KMS-11 (cell line): ENCODE data around the gene ABCD1.

ENCODE experiments used
- H2AFZ ChIP-seq: fragments of 200-600 bp; sonication (generic); 2 replicates; pipeline ENCODE4 v1.6.1; 2016; ENCODE audit warnings: antibody characterized with exemption, mixed run types, low read depth
- H3K27ac ChIP-seq: fragments of 200-600 bp; sonication (generic); 2 replicates; pipeline ENCODE4 v1.6.1; 2016; ENCODE audit warnings: mild to moderate bottlenecking, mixed run types
- H3K27me3 ChIP-seq: fragments of 200-600 bp; sonication (generic); 2 replicates; pipeline ENCODE4 v1.6.1; 2017; ENCODE audit warnings: mild to moderate bottlenecking, low read depth, mixed run types, moderate library complexity; ENCODE audit not compliant: insufficient read depth
- H3K36me3 ChIP-seq: fragments of 200-600 bp; sonication (generic); 2 replicates; pipeline ENCODE4 v1.6.1; 2017; ENCODE audit warnings: mild to moderate bottlenecking, mixed run types; ENCODE audit not compliant: insufficient read depth
- H3K4me1 ChIP-seq: fragments of 200-600 bp; sonication (generic); 2 replicates; pipeline ENCODE4 v1.6.1; 2016; ENCODE audit warnings: mild to moderate bottlenecking, low read depth, mixed run types; ENCODE audit not compliant: poor library complexity, severe bottlenecking
- H3K4me2 ChIP-seq: fragments of 200-600 bp; sonication (generic); 2 replicates; pipeline ENCODE4 v1.7.0; 2016; ENCODE audit warnings: mild to moderate bottlenecking, mixed run types
- H3K4me3 ChIP-seq: fragments of 200-600 bp; sonication (generic); IDR thresholded peaks from 2 replicates; pipeline ENCODE4 v1.6.1; 2017; ENCODE audit warnings: low read depth, low read length, mixed read lengths; ENCODE audit not compliant: insufficient read depth
- H3K79me2 ChIP-seq: fragments of 200-600 bp; sonication (generic); 2 replicates; pipeline ENCODE4 v1.6.1; 2016; ENCODE audit warnings: low read depth, mixed run types; ENCODE audit not compliant: insufficient read depth
- H3K9ac ChIP-seq: fragments of 200-600 bp; sonication (generic); 2 replicates; pipeline ENCODE4 v1.6.1; 2016; ENCODE audit warnings: mild to moderate bottlenecking, mixed run types
- H4K20me1 ChIP-seq: fragments of 200-600 bp; sonication (generic); 2 replicates; pipeline ENCODE4 v1.6.1; 2016; ENCODE audit warnings: mild to moderate bottlenecking, mixed run types; ENCODE audit not compliant: insufficient read depth
- TF ChIP-seq, protein P1 (sequence below): fragments of 200-600 bp; sonication (generic); conservative IDR thresholded peaks from 2 replicates; pipeline ENCODE4 v1.6.1; 2017; ENCODE audit warnings: low read depth, mild to moderate bottlenecking, antibody characterized with exemption, low read length, moderate library complexity, mixed read lengths

Gene ABCD1

DNA sequence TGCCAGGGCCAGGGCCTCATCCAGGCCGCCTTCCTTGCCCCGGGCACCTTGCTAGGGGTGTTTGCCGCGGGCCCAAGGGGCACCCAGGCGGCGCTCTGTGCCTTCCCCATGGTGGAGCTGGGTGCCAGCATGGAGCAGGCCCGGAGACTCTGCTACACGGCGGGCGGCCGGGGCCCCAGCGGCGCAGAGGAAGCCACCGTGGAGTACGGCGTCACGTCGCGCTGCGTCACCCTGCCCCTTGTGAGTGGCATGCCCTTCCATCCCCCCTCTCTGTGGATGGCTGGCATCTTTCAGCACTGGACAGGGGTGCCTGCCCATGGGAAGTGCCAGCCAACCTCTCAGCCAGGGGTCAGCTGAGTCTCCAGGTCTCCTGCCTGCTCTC, 43.0 kb downstream of the ABCD1 start:
- no peak overlapping the region for H3K27ac ChIP-seq
- no peaks in the 10 kb centered on the region; the same call in 1 of the 2 replicates for H3K27me3 ChIP-seq
- no peaks in the 10 kb centered on the region for H3K36me3 ChIP-seq
- no peak overlapping the region for H2AFZ ChIP-seq
- no peak overlapping the region for H3K9ac ChIP-seq
- no peaks in the 10 kb centered on the region for H4K20me1 ChIP-seq
- H3K4me2 ChIP-seq = no peak overlapping the region
- H3K4me3 ChIP-seq = no peak overlapping the region
- H3K79me2 ChIP-seq = no peaks in the 10 kb centered on the region
- TF ChIP-seq, protein P1, sequence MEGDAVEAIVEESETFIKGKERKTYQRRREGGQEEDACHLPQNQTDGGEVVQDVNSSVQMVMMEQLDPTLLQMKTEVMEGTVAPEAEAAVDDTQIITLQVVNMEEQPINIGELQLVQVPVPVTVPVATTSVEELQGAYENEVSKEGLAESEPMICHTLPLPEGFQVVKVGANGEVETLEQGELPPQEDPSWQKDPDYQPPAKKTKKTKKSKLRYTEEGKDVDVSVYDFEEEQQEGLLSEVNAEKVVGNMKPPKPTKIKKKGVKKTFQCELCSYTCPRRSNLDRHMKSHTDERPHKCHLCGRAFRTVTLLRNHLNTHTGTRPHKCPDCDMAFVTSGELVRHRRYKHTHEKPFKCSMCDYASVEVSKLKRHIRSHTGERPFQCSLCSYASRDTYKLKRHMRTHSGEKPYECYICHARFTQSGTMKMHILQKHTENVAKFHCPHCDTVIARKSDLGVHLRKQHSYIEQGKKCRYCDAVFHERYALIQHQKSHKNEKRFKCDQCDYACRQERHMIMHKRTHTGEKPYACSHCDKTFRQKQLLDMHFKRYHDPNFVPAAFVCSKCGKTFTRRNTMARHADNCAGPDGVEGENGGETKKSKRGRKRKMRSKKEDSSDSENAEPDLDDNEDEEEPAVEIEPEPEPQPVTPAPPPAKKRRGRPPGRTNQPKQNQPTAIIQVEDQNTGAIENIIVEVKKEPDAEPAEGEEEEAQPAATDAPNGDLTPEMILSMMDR = no peak
- H3K4me1 ChIP-seq = no peaks in the 10 kb centered on the region

DNA sequence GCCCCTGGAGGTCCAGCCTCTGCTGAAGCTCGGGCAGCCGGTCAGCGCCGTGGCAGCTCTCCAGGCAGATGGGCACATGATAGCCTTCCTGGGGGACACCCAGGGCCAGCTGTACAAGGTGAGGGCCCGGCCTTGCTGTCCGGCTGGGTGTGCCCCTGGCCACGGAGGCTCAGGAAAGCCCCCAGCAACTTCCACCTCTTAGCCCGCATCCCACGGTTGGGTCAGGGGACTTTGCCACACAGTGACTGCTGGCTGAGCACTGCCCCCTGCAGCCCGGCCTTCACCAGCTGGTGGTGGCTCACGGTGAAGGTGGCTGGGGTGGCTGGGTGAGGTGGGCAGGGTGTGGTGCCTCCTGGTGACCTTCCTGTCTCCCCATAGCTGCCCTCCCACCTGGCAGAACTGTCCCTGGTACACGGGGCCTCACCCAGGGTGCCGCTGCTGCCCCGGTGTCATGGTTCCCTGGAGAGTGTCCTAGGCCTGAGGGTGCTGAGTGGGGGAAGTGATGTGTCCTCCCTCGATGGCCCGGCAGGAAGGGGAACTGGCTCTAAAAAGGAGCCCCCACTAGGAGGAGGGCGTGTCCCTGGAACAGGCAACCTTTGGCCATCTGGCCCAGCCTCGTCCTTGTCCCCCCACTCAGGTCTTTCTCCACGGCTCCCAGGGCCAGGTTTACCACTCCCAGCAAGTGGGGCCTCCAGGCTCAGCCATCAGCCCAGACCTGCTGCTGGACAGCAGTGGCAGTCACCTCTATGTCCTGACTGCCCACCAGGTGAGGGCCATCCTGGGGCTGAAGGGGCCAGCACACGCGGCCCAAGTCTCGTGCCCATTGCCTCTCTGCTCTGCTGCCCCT, 43.9 kb downstream of the ABCD1 start:
- Histone ChIP-seq H3K27me3 (no peaks in the 10 kb centered on the region; the same call in 1 of the 2 replicates), H3K4me1 (no peaks in the 10 kb centered on the region), H3K4me2 (no peak overlapping the region), H2AFZ (no peak overlapping the region), H3K27ac (no peak overlapping the region), H3K36me3 (no peaks in the 10 kb centered on the region), H3K4me3 (no peak overlapping the region), H4K20me1 (no peaks in the 10 kb centered on the region), H3K79me2 (no peaks in the 10 kb centered on the region), H3K9ac (no peak overlapping the region)
- TF ChIP-seq, protein P1 = no peak

DNA sequence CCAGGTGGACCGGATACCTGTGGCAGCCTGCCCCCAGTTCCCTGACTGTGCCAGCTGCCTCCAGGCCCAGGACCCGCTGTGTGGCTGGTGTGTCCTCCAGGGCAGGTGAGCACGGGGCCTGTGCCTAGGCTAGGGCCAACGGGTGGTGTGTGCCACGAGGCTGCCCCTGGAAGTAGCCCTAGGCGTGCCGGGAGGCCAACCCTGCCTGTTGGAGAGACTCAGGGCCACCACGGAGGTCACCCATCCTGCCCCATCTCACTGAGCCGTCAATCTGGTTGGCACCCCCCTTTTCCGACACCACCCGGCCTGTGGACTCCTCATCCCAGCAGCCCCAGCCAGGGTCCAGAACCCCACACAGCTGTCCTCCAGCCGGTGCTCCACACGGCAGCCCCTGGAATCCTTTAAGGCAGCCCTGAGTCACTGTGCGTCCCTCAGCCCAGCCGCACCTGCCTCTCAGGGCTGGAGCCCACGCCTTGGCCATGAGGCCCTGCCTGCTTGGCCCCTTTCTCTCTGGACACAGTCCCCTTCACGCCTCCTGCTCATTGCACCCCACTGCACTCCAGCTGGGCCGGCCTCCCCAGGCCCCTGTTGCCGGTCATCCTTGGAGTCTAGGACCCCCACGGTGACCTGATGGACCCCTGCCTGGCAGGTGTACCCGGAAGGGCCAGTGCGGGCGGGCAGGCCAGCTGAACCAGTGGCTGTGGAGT, 44.7 kb downstream of the ABCD1 start:
- no peaks in the 10 kb centered on the region for H3K79me2 ChIP-seq
- no peak overlapping the region for H2AFZ ChIP-seq
- H3K4me3 ChIP-seq = no peak overlapping the region
- H3K4me1 ChIP-seq = no peaks in the 10 kb centered on the region
- no peak overlapping the region for H3K4me2 ChIP-seq
- no peaks in the 10 kb centered on the region for H4K20me1 ChIP-seq
- TF ChIP-seq, protein P1 = no peak
- H3K9ac ChIP-seq = no peak overlapping the region
- H3K27ac ChIP-seq = no peak overlapping the region
- H3K27me3 ChIP-seq = no peaks in the 10 kb centered on the region; the same call in 1 of the 2 replicates
- H3K36me3 ChIP-seq = no peaks in the 10 kb centered on the region

DNA sequence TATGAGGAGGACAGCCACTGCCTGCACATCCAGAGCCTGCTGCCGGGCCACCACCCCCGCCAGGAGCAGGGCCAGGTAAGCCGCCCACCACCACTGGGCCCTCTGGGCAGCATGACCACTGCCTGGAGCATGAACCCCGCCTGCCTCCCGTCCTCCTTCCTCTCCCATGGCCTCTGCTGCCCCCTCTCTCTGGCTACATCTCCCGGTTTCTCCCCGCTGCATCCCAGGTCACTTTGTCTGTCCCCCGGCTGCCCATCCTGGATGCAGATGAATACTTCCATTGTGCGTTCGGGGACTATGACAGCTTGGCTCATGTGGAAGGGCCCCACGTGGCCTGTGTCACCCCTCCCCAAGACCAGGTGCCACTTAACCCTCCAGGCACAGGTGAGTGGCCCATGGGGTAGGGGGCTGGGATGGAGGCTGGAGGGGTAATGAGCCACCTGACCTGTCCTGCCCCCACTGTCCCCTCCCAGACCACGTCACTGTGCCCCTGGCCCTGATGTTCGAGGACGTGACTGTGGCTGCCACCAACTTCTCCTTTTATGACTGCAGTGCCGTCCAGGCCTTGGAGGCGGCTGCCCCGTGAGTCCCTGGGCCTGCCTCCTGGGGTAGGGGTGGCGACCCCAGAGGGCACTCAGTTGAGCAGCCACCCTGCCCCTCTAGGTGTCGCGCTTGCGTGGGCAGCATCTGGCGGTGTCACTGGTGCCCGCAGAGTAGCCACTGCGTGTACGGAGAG, 45.4 kb downstream of the ABCD1 start:
- Histone ChIP-seq H3K4me2 (no peak overlapping the region), H3K4me1 (no peaks in the 10 kb centered on the region), H3K27ac (no peak overlapping the region), H3K4me3 (no peak overlapping the region), H3K36me3 (no peaks in the 10 kb centered on the region), H3K27me3 (no peaks in the 10 kb centered on the region; the same call in 1 of the 2 replicates), H2AFZ (no peak overlapping the region), H4K20me1 (no peaks in the 10 kb centered on the region), H3K79me2 (no peaks in the 10 kb centered on the region), H3K9ac (no peak overlapping the region)
- TF ChIP-seq, protein P1 = no peak
